SK-N-SH (cell line): ENCODE measurements around the gene SMIM32. TPM values are rescaled to one million over a fixed set of nuclear protein-coding genes. Genes with fewer than 3 reads are reported as not detected.

Experiments
- CTCF ChIA-PET: fragments of 300-600, 350-600 bp; formaldehyde crosslinking; extraction: SDS; loops from one replicate; lab custom pipeline; 2021; lab: Yijun Ruan, JAX
- POLR2A ChIA-PET: fragments of 350-600 bp; sonication (Branson Sonifier 250); formaldehyde crosslinking; extraction: SDS; loops from one replicate; lab custom pipeline; 2020; ENCODE audit warnings: antibody characterized with exemption, inconsistent platforms; lab: Yijun Ruan, JAX
- DNase-seq: peaks from one replicate; pipeline ENCODE4 v3.0.0; 2012
- H2AFZ ChIP-seq: fragments of 200-600 bp; sonication (generic); 2 replicates; pipeline ENCODE4 v1.8.1; 2016; ENCODE audit warnings: antibody characterized with exemption, mild to moderate bottlenecking, low read depth
- H3F3A ChIP-seq: fragments of 200-600 bp; sonication (generic); replicated peaks from 2 replicates; pipeline ENCODE3; 2016; ENCODE audit warnings: antibody characterized with exemption, mild to moderate bottlenecking; ENCODE audit not compliant: insufficient read depth
- H3K27ac ChIP-seq, 2 experiments: fragments of 200-500 bp in 1 of 2; fragments of 200-600 bp in 1 of 2; sonication (Bioruptor generic) in 1 of 2; sonication (generic), shearing (Covaris generic) in 1 of 2; 2 replicates each; pipeline versions ENCODE4 v1.5.1 to v1.6.1; 2014 to 2016; ENCODE audit warnings: low read depth in 2 of 2, inconsistent platforms in 1 of 2, low read length in 1 of 2, mild to moderate bottlenecking in 1 of 2, mixed read lengths in 1 of 2
- H3K27me3 ChIP-seq: fragments of 200-600 bp; sonication (generic), shearing (Covaris generic); 2 replicates; pipeline ENCODE4 v1.6.1; 2016; ENCODE audit warnings: mixed run types; ENCODE audit not compliant: insufficient read depth
- H3K36me3 ChIP-seq, 2 experiments: fragments of 200-500 bp in 1 of 2; fragments of 200-600 bp in 1 of 2; sonication (Bioruptor generic) in 1 of 2; sonication (generic) in 1 of 2; replicated peaks in 1 of 2; 2 replicates each; pipeline versions ENCODE3 to v1.5.1; 2014 to 2016; ENCODE audit warnings: low read length in 1 of 2, mild to moderate bottlenecking in 1 of 2; ENCODE audit not compliant: insufficient read depth in 2 of 2, control insufficient read depth in 1 of 2
- H3K4me1 ChIP-seq, 2 experiments: fragments of 200-500 bp in 1 of 2; fragments of 200-600 bp in 1 of 2; sonication (Bioruptor generic) in 1 of 2; sonication (generic), shearing (Covaris generic) in 1 of 2; 2 replicates each; pipeline versions ENCODE4 v1.5.1 to v1.6.1; 2014 to 2016; ENCODE audit warnings: low read depth in 1 of 2, low read length in 1 of 2, mixed run types in 1 of 2; ENCODE audit not compliant: insufficient read depth in 2 of 2, control insufficient read depth in 1 of 2
- H3K4me2 ChIP-seq: fragments of 200-600 bp; sonication (generic), shearing (Covaris generic); 2 replicates; pipeline ENCODE4 v1.6.1; 2017; ENCODE audit warnings: mixed run types
- H3K4me3 ChIP-seq, 2 experiments: fragments of 200-500 bp in 1 of 2; fragments of 200-600 bp in 1 of 2; sonication (Bioruptor generic) in 1 of 2; sonication (generic), shearing (Covaris generic) in 1 of 2; 2 replicates each; pipeline versions ENCODE4 v1.5.1 to v1.8.1; 2014 to 2016; ENCODE audit warnings: low read depth in 2 of 2, inconsistent platforms in 1 of 2, low read length in 1 of 2, mild to moderate bottlenecking in 1 of 2, mixed read lengths in 1 of 2, moderate library complexity in 1 of 2
- H3K79me2 ChIP-seq: fragments of 200-600 bp; sonication (generic); 2 replicates; pipeline ENCODE4 v1.8.1; 2017; ENCODE audit warnings: mild to moderate bottlenecking; ENCODE audit not compliant: insufficient read depth
- H3K9ac ChIP-seq: fragments of 200-600 bp; sonication (generic); 2 replicates; pipeline ENCODE4 v1.6.1; 2017; ENCODE audit warnings: mixed run types
- H3K9me2 ChIP-seq: fragments of 200-600 bp; sonication (generic); 2 replicates; pipeline ENCODE4 v1.6.1; 2017; ENCODE audit warnings: mixed run types
- H3K9me3 ChIP-seq: fragments of 200-600 bp; sonication (generic); 2 replicates; pipeline ENCODE4 v1.6.1; 2017; ENCODE audit warnings: mixed run types, mild to moderate bottlenecking, moderate library complexity
- H4K20me1 ChIP-seq: fragments of 200-600 bp; sonication (generic); 2 replicates; pipeline ENCODE4 v1.6.1; 2017; ENCODE audit warnings: mild to moderate bottlenecking, mixed run types; ENCODE audit not compliant: insufficient read depth
- EP300 ChIP-seq, 2 experiments: IDR thresholded peaks; 2 replicates each; pipeline versions ENCODE4 v1.4.0 to v1.6.1; 2012; ENCODE audit warnings: borderline replicate concordance in 1 of 2, low read depth in 1 of 2, low read length in 1 of 2
- EZH2phosphoT487 ChIP-seq: fragments of 200-600 bp; sonication (generic); IDR thresholded peaks from 2 replicates; pipeline ENCODE4 v1.6.1; 2017; ENCODE audit warnings: low read depth, mixed run types, mild to moderate bottlenecking, antibody characterized with exemption, moderate library complexity, borderline replicate concordance
- FOSL2 ChIP-seq: IDR thresholded peaks from 2 replicates; pipeline ENCODE4 v1.4.0; 2012; ENCODE audit warnings: low read depth, mild to moderate bottlenecking, moderate library complexity, borderline replicate concordance
- FOXM1 ChIP-seq: IDR thresholded peaks from 2 replicates; pipeline ENCODE4 v1.4.0; 2012; ENCODE audit warnings: low read depth, mild to moderate bottlenecking
- GABPA ChIP-seq: IDR thresholded peaks from 2 replicates; pipeline ENCODE4 v1.4.0; 2012; ENCODE audit warnings: low read depth, mild to moderate bottlenecking
- GATA2 ChIP-seq: sonication (generic); formaldehyde crosslinking; IDR thresholded peaks from 2 replicates; pipeline ENCODE4 v1.5.0; 2020; ENCODE audit warnings: mild to moderate bottlenecking, missing genetic modification reagents
- MEF2A ChIP-seq: IDR thresholded peaks from 2 replicates; pipeline ENCODE4 v1.4.0; 2012; ENCODE audit warnings: low read depth, borderline replicate concordance
- MXI1 ChIP-seq: IDR thresholded peaks from 2 replicates; pipeline ENCODE4 v1.6.1; 2012; ENCODE audit warnings: mild to moderate bottlenecking, low read depth, low read length, improper control_type of control experiment
- NFIC ChIP-seq: IDR thresholded peaks from 2 replicates; pipeline ENCODE4 v1.4.0; 2012; ENCODE audit warnings: borderline replicate concordance
- RCOR1 ChIP-seq: fragments of 150-350 bp; IDR thresholded peaks from 2 replicates; pipeline ENCODE4 v1.6.1; 2017; ENCODE audit warnings: antibody characterized with exemption, low read length
- SMC3 ChIP-seq: IDR thresholded peaks from 2 replicates; pipeline ENCODE4 v1.6.1; 2012; ENCODE audit warnings: low read depth, low read length, improper control_type of control experiment
- TAF1 ChIP-seq: IDR thresholded peaks from 2 replicates; pipeline ENCODE4 v1.6.1; 2012; ENCODE audit warnings: low read depth, mild to moderate bottlenecking, low read length, moderate library complexity, borderline replicate concordance
- TCF12 ChIP-seq: IDR thresholded peaks from 2 replicates; pipeline ENCODE4 v1.4.0; 2012
- USF1 ChIP-seq: IDR thresholded peaks from 2 replicates; pipeline ENCODE4 v1.4.0; 2012; ENCODE audit warnings: low read depth, borderline replicate concordance
- WGBS: methylation state at CpG from one replicate; pipeline ENCODE4 v1.1.6; 2017; ENCODE audit warnings: low lambda C conversion rate; 5-methylcytosine and 5-hydroxymethylcytosine counted together
- polyA plus RNA-seq, 3 experiments: library from polyadenylated mRNA; depleted of rRNA; stranded (reverse); fragments of >200 nt; gene quantifications; 2 replicates each; pipeline ENCODE4 v1.2.3, GENCODE V29; 2012
- TF ChIP-seq, protein P1 (sequence below): IDR thresholded peaks from 2 replicates; pipeline ENCODE4 v1.4.0; 2012; ENCODE audit warnings: low read depth, borderline replicate concordance

SMIM32 gene
- polyA plus RNA-seq, 1 of the 3 experiments (the other 2 are of a cell fraction) = 0.25 TPM

DNA sequence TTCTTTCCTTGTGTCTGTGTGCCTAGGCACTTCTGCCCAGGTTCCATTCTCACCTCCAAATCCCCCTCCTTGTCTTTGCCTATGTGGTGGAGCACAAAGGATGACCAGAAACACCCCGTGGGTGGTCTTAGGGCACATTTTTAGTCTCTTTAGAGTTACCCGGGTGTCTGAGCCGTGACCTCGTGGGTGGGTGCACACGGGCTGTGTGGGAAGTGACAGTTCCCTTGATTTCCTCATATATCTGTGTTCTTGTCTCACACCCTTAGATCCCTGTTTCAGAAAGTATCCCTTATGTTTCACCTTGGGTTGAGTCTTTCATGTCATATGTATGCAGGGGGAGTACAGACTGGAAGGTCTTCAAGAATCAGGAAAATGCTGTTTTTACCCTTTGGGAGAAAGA, 13.4 kb upstream of the SMIM32 start:
- Histone ChIP-seq H3K27ac (no peak overlapping the region), H3K9ac (no peak overlapping the region), H3K27me3 (no peaks in the 10 kb centered on the region), H3K4me3 (no peak overlapping the region), H3K4me1 (no peaks in the 10 kb centered on the region), H2AFZ (no peak overlapping the region), H3K36me3 (no peaks in the 10 kb centered on the region), H3K9me3 (no peaks in the 10 kb centered on the region), H3K79me2 (no peaks in the 10 kb centered on the region), H3K9me2 (no peaks in the 10 kb centered on the region), H3F3A (no peaks in the 10 kb centered on the region), H3K4me2 (no peak overlapping the region), H4K20me1 (no peaks in the 10 kb centered on the region)
- TF ChIP-seq TCF12 = no peak
- TF ChIP-seq SMC3 = no peak
- no peak for TF ChIP-seq FOXM1
- TF ChIP-seq FOSL2 = no peak
- no peak for TF ChIP-seq GATA2
- TF ChIP-seq MEF2A = no peak
- no peak for TF ChIP-seq MXI1
- TF ChIP-seq GABPA = no peak
- TF ChIP-seq, protein P1, sequence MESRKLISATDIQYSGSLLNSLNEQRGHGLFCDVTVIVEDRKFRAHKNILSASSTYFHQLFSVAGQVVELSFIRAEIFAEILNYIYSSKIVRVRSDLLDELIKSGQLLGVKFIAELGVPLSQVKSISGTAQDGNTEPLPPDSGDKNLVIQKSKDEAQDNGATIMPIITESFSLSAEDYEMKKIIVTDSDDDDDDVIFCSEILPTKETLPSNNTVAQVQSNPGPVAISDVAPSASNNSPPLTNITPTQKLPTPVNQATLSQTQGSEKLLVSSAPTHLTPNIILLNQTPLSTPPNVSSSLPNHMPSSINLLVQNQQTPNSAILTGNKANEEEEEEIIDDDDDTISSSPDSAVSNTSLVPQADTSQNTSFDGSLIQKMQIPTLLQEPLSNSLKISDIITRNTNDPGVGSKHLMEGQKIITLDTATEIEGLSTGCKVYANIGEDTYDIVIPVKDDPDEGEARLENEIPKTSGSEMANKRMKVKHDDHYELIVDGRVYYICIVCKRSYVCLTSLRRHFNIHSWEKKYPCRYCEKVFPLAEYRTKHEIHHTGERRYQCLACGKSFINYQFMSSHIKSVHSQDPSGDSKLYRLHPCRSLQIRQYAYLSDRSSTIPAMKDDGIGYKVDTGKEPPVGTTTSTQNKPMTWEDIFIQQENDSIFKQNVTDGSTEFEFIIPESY = no peak
- TF ChIP-seq RCOR1 = no peak
- TF ChIP-seq NFIC = no peak
- TF ChIP-seq TAF1 = no peak
- TF ChIP-seq EP300 (IDR thresholded peaks at IDR 0.05; ENCODE audit: borderline replicate concordance in 1 of 2, low read depth in 1 of 2, low read length in 1 of 2) = no peak
- TF ChIP-seq USF1 = no peak
- DNase-seq = no peak
- WGBS = 49% methylated on average over 5 of the region's 5 CpGs
- CTCF ChIA-PET = no interaction called here
- POLR2A ChIA-PET = no interaction called here

DNA sequence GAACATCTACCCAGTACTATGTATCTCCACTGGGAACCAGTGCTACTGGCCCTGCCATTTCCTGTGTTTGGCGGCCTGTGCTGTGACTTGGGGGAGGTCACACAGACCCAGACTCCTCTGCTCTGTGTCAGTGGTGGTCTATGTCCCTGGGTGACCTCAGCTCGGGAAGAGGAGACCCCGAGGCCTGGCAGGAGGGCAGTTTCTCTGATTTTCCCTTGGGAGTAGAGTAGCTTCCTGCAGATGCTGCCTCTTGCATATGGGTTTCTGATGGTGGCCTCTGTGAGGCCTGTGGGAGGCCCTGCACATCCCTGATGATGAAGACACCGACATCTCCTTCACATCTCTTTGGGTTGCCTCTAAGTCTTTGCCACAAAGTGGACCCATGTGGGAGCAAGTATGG, 13.0 kb upstream of the SMIM32 start:
- DNase-seq = no peak
- no peaks in the 10 kb centered on the region for H3K36me3 ChIP-seq
- H3K4me2 ChIP-seq = no peak overlapping the region
- no peaks in the 10 kb centered on the region for H3K27me3 ChIP-seq
- WGBS = 40% methylated on average over 4 of the region's 4 CpGs
- no peak overlapping the region for H3K27ac ChIP-seq
- no peaks in the 10 kb centered on the region for H4K20me1 ChIP-seq
- no peak overlapping the region for H3K9ac ChIP-seq
- no peaks in the 10 kb centered on the region for H3K9me3 ChIP-seq
- no peaks in the 10 kb centered on the region for H3K9me2 ChIP-seq
- H3K4me1 ChIP-seq = no peaks in the 10 kb centered on the region
- ChIA-PET POLR2A (no interaction called here), CTCF (interaction anchor here (1.0 to 2.0 kb wide), 2 partner anchors 10 to 318 kb away, joined by 3 to 7 read pairs; no protein-coding TSS in a partner anchor)
- no peaks in the 10 kb centered on the region for H3K79me2 ChIP-seq
- no peak overlapping the region for H3K4me3 ChIP-seq
- no peaks in the 10 kb centered on the region for H3F3A ChIP-seq
- no peak for TF ChIP-seq EZH2phosphoT487
- no peak overlapping the region for H2AFZ ChIP-seq
